ENCODE measurements around the gene PDCD7. TPM values are rescaled to one million over a fixed set of nuclear protein-coding genes. Genes with fewer than 3 reads are reported as not detected.

Gene PDCD7
- total RNA-seq, 1 donor from 2014 or later, result 19.3 TPM

DNA sequence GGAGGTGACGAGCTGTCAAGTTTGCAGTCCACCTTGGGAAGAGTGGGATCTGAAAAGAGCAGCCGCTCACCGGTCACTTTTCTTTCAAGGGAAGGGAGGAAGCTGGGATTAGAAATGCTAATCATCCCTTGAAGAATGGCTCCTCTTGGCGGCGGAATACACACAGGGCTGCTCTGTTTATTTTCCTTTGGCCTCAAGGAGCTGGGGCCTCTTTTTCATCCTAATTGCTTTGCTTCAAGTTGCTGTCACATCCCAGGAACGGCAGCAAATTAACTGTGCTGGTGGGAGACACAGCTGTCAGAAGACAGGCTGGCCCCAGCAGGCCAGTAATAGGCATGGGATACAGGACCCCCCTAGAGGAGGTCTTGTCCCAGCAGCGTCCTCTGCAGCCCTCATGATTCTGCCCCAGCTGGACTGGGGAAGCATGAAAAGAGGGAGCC lies 50.3 kb downstream of the PDCD7 start:
- H3K36me3 Mint-ChIP-seq (ENCODE audit: low read depth, unreplicated experiment), result peaks cover 4% of the 10 kb centered on the region
- TF ChIP-seq, protein P1, sequence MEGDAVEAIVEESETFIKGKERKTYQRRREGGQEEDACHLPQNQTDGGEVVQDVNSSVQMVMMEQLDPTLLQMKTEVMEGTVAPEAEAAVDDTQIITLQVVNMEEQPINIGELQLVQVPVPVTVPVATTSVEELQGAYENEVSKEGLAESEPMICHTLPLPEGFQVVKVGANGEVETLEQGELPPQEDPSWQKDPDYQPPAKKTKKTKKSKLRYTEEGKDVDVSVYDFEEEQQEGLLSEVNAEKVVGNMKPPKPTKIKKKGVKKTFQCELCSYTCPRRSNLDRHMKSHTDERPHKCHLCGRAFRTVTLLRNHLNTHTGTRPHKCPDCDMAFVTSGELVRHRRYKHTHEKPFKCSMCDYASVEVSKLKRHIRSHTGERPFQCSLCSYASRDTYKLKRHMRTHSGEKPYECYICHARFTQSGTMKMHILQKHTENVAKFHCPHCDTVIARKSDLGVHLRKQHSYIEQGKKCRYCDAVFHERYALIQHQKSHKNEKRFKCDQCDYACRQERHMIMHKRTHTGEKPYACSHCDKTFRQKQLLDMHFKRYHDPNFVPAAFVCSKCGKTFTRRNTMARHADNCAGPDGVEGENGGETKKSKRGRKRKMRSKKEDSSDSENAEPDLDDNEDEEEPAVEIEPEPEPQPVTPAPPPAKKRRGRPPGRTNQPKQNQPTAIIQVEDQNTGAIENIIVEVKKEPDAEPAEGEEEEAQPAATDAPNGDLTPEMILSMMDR (IDR thresholded peaks at IDR 0.05; ENCODE audit: unreplicated experiment), result no peak
- H3K4me3 Mint-ChIP-seq (ENCODE audit: unreplicated experiment), result no peak overlapping the region
- no peak overlapping the region for H3K27ac Mint-ChIP-seq (ENCODE audit: unreplicated experiment)
- H3K27me3 Mint-ChIP-seq (ENCODE audit: unreplicated experiment), result peaks cover 15% of the 10 kb centered on the region
- no peaks in the 10 kb centered on the region for H3K9me3 Mint-ChIP-seq (ENCODE audit: unreplicated experiment)
- peaks cover 27% of the 10 kb centered on the region for H3K4me1 Mint-ChIP-seq (ENCODE audit: unreplicated experiment)
- no peak for DNase-seq (ENCODE audit: low spot score)

DNA sequence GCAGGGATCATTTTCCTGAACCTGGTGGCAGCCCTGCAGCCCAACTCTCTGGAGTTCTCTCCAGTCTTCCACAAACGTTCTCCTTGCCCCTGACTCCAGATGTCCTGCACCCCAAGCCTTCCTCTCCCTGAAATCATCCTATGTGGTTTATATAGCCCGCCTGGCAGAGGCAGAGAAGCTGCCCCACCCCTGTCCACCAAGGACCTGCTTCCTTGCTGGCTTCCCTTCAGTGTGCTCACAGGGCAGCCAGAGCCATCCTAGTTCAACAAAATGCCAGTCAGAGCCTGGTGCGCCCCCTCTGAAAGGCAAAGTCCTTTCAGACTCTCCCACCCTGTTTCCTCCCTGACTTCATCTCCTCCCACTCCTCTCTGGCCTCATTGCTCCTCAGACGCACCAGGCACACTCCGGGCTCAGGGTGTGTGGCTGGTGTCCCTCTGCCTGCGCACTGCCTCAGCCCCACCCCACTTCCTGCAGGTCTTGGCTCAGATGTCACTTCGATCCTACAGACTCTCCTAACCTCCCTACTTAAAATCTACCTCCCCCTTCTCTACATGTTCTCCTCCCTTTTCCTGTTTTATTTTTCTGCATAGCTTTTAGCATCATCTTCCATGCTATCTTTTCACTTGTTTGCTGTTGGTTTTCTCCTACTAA lies 51.2 kb downstream of the PDCD7 start:
- H3K27ac Mint-ChIP-seq (ENCODE audit: unreplicated experiment), result no peak overlapping the region
- TF ChIP-seq, protein P1 (IDR thresholded peaks at IDR 0.05; ENCODE audit: unreplicated experiment), result no peak
- H3K27me3 Mint-ChIP-seq (ENCODE audit: unreplicated experiment), result peaks cover 18% of the 10 kb centered on the region
- H3K4me3 Mint-ChIP-seq (ENCODE audit: unreplicated experiment), result peak overlapping the region; percentile 3
- peaks cover 31% of the 10 kb centered on the region for H3K4me1 Mint-ChIP-seq (ENCODE audit: unreplicated experiment)
- peaks cover 6% of the 10 kb centered on the region for H3K36me3 Mint-ChIP-seq (ENCODE audit: low read depth, unreplicated experiment)
- H3K9me3 Mint-ChIP-seq (ENCODE audit: unreplicated experiment), result no peaks in the 10 kb centered on the region
- no peak for DNase-seq (ENCODE audit: low spot score)

DNA sequence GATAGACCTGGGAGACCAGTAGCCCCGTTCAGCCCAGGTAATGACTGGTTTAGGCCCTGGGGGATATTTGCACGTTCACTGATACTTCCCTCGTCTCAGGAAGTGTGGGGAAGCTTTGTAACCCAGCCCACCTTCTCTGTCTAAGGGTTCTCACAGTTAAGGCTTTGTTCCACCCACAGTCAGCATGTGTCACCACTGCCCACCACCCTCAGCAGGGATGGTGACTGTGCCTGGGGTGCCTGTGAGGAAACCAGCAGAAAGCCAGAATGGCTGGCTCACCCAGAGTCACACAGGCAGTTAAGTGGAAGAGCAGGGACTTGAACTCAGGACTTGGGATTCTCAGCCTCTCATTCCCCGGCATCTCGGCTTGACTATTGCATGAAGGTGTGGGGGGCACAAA lies 51.9 kb downstream of the PDCD7 start:
- H3K4me3 Mint-ChIP-seq (ENCODE audit: unreplicated experiment), result no peak overlapping the region
- H3K36me3 Mint-ChIP-seq (ENCODE audit: low read depth, unreplicated experiment), result peaks cover 6% of the 10 kb centered on the region
- peaks cover 31% of the 10 kb centered on the region for H3K4me1 Mint-ChIP-seq (ENCODE audit: unreplicated experiment)
- no peak for DNase-seq (ENCODE audit: low spot score)
- TF ChIP-seq, protein P1 (IDR thresholded peaks at IDR 0.05; ENCODE audit: unreplicated experiment), result no peak
- no peak overlapping the region for H3K27ac Mint-ChIP-seq (ENCODE audit: unreplicated experiment)
- no peaks in the 10 kb centered on the region for H3K9me3 Mint-ChIP-seq (ENCODE audit: unreplicated experiment)
- H3K27me3 Mint-ChIP-seq (ENCODE audit: unreplicated experiment), result peaks cover 18% of the 10 kb centered on the region

DNA sequence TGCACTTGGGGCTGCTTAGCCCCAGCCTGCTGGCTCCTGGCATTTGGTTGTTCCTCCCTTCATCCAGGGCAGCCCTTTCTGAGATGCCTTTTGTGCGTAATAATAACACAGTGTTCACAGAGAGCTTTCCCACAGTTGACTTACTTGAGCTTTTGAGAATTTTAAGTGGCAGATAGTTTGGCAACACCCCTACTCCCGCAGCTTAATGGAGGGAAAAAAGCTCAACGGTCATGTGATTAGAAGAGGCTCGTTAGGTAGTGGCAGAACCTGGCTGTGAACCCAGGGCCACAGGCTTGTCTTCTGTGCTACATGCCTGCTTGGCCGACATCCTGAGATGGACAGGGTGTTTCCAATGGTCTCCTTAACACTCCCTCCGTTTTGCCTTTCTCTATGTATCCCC lies 52.3 kb downstream of the PDCD7 start:
- Mint-ChIP-seq H3K27ac (ENCODE audit: unreplicated experiment) (no peak overlapping the region), H3K27me3 (ENCODE audit: unreplicated experiment) (peaks cover 18% of the 10 kb centered on the region), H3K4me1 (ENCODE audit: unreplicated experiment) (peaks cover 31% of the 10 kb centered on the region), H3K9me3 (ENCODE audit: unreplicated experiment) (no peaks in the 10 kb centered on the region), H3K4me3 (ENCODE audit: unreplicated experiment) (no peak overlapping the region), H3K36me3 (ENCODE audit: low read depth, unreplicated experiment) (peaks cover 6% of the 10 kb centered on the region)
- DNase-seq (ENCODE audit: low spot score), result no peak
- TF ChIP-seq, protein P1 (IDR thresholded peaks at IDR 0.05; ENCODE audit: unreplicated experiment), result no peak

DNA sequence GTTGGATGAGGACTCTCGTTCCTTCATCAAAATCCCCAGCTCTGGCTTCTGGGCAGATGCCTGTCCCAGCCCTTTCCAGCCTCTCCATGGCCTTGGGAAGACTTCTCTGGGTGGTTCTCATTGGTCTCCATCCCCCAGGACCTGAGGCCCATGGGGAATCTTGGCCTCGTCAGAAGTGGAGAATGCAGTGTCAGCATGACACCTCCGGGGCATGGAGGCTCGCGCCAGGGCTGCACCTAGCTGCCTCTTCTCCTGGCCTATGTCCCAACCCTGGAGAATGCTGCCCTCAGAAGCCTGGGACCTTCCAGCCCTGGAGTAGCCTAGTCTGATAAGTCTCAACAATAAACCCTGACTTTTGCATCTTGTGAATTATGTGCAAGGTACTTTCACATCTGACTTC lies 54.0 kb downstream of the PDCD7 start:
- H3K27me3 Mint-ChIP-seq (ENCODE audit: unreplicated experiment), result peaks cover 18% of the 10 kb centered on the region
- peaks cover 6% of the 10 kb centered on the region for H3K36me3 Mint-ChIP-seq (ENCODE audit: low read depth, unreplicated experiment)
- H3K4me1 Mint-ChIP-seq (ENCODE audit: unreplicated experiment), result peaks cover 31% of the 10 kb centered on the region
- H3K4me3 Mint-ChIP-seq (ENCODE audit: unreplicated experiment), result no peak overlapping the region
- no peak overlapping the region for H3K27ac Mint-ChIP-seq (ENCODE audit: unreplicated experiment)
- TF ChIP-seq, protein P1 (IDR thresholded peaks at IDR 0.05; ENCODE audit: unreplicated experiment), result no peak
- no peaks in the 10 kb centered on the region for H3K9me3 Mint-ChIP-seq (ENCODE audit: unreplicated experiment)
- no peak for DNase-seq (ENCODE audit: low spot score)
